OCI-LY3 (cell line): ENCODE data around the gene RCOR2.
"Not testable (repeated sequence)": the region's sequence is repeated elsewhere in the genome, so short reads cannot be mapped to it uniquely, and the experiment has no call there.

Experiments used
- EZH2phosphoT487 ChIP-seq: fragments of 200-600 bp; shearing (Covaris generic); IDR thresholded peaks from 2 replicates; pipeline ENCODE4 v1.6.1; 2018; ENCODE audit warnings: antibody characterized with exemption, mixed run types, low read depth
- TF ChIP-seq, protein P1 (sequence below): fragments of 200-600, 300-600 bp; sonication (generic); IDR thresholded peaks from 2 replicates; pipeline ENCODE4 v1.5.1; 2014; ENCODE audit warnings: antibody characterized with exemption, low read length, low read depth

- TF ChIP-seq, protein P1, sequence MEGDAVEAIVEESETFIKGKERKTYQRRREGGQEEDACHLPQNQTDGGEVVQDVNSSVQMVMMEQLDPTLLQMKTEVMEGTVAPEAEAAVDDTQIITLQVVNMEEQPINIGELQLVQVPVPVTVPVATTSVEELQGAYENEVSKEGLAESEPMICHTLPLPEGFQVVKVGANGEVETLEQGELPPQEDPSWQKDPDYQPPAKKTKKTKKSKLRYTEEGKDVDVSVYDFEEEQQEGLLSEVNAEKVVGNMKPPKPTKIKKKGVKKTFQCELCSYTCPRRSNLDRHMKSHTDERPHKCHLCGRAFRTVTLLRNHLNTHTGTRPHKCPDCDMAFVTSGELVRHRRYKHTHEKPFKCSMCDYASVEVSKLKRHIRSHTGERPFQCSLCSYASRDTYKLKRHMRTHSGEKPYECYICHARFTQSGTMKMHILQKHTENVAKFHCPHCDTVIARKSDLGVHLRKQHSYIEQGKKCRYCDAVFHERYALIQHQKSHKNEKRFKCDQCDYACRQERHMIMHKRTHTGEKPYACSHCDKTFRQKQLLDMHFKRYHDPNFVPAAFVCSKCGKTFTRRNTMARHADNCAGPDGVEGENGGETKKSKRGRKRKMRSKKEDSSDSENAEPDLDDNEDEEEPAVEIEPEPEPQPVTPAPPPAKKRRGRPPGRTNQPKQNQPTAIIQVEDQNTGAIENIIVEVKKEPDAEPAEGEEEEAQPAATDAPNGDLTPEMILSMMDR: not testable (repeated sequence)
- not testable (repeated sequence) for TF ChIP-seq EZH2phosphoT487
Measured at GRCh38 chr11:63963895-63964294, 46.9 kb upstream of the RCOR2 start.
